Coronary artery (tissue), 2 donors: ENCODE measurements around the gene SEMA3F.
"Not testable (repeated sequence)": the region's sequence is repeated elsewhere in the genome, so short reads cannot be mapped to it uniquely, and the experiment has no call there.

Source experiments
- DNase-seq: peaks from one replicate; pipeline ENCODE4 v3.0.0-alpha.2; 2017; ENCODE audit warnings: low spot score
- H3K27ac ChIP-seq, 2 donors: fragments of 200-600 bp; sonication (generic); one replicate each; pipeline ENCODE4 v1.5.1; 2016 to 2019
- H3K4me3 ChIP-seq: fragments of 200-600 bp; sonication (generic); 2 replicates; pipeline ENCODE4 v1.5.1; 2016; ENCODE audit warnings: mild to moderate bottlenecking, moderate library complexity
- CTCF ChIP-seq: fragments of 200-600 bp; sonication (generic); IDR thresholded peaks from one replicate; pipeline ENCODE4 v1.5.1; 2019; ENCODE audit warnings: antibody characterized with exemption

SEMA3F gene

GRCh38 chr3:50227390-50228183, 72.5 kb downstream of the SEMA3F start:
- TF ChIP-seq CTCF: peak; percentile 86
- Histone ChIP-seq H3K4me3 (peak overlapping the region; percentile 87), H3K27ac (peak overlapping the region; percentile 67 to 79)
- peak; percentile 94 for DNase-seq

- Histone ChIP-seq H3K4me3 (peak overlapping the region; percentile 87), H3K27ac (peak overlapping the region in 1 of 2 donors; percentile 79)
- DNase-seq: not testable (repeated sequence)
These were observed 73.2 kb downstream of the SEMA3F start for GRCh38 chr3:50228184-50228763.

- Histone ChIP-seq H3K4me3 (no peak overlapping the region), H3K27ac (peak overlapping the region in 1 of 2 donors; percentile 5)
- DNase-seq: no peak
- no peak for TF ChIP-seq CTCF
These were observed 74.4 kb downstream of the SEMA3F start for GRCh38 chr3:50229490-50229889.

- H3K27ac ChIP-seq: peak overlapping the region in 1 of 2 donors; percentile 33
These were observed 75.1 kb downstream of the SEMA3F start for GRCh38 chr3:50230104-50230793.

GRCh38 chr3:50230794-50231125, 75.6 kb downstream of the SEMA3F start:
- Histone ChIP-seq H3K27ac (peak overlapping the region in 1 of 2 donors; percentile 33), H3K4me3 (no peak overlapping the region)
- TF ChIP-seq CTCF: no peak
- no peak for DNase-seq

More at GRCh38 chr3:50230104-50230793, 75.1 kb downstream of the SEMA3F start:
- DNase-seq: no peak
- no peak for TF ChIP-seq CTCF
- no peak overlapping the region for H3K4me3 ChIP-seq

- Histone ChIP-seq H3K27ac (no peak overlapping the region), H3K4me3 (no peak overlapping the region)
- no peak for DNase-seq
- no peak for TF ChIP-seq CTCF
These were observed 76.5 kb downstream of the SEMA3F start for GRCh38 chr3:50231581-50231980.

GRCh38 chr3:50232303-50232702, 77.2 kb downstream of the SEMA3F start:
- no peak for TF ChIP-seq CTCF
- Histone ChIP-seq H3K4me3 (no peak overlapping the region), H3K27ac (no peak overlapping the region)
- DNase-seq: no peak
